ENCODE data around the gene CIB2.

CIB2 gene

GRCh38 chr15:78142332-78142731 is 11.1 kb upstream of the CIB2 start:
- H3K4me1 ChIP-seq (ENCODE audit: control insufficient read depth, insufficient read depth, low read length): no peaks in the 10 kb centered on the region
- POLR2A ChIA-PET: no interaction called here
- H3K36me3 ChIP-seq (ENCODE audit: control insufficient read depth in 2 of 2, insufficient read depth in 1 of 2, low read length in 2 of 2): no peaks in the 10 kb centered on the region
- CTCF ChIA-PET: interaction anchor here (0.7 kb wide), 1 partner anchor 11 kb away, joined by 3 read pairs; no protein-coding TSS in a partner anchor
- H3K27ac ChIP-seq (ENCODE audit: extremely low read depth, low read depth, low read length): no peak overlapping the region
- no peaks in the 10 kb centered on the region for H3K9me3 ChIP-seq (ENCODE audit: control insufficient read depth, insufficient read depth, low read depth, low read length)
- TF ChIP-seq RBAK (tag by site-specific recombination; IDR thresholded peaks at IDR 0.05) (no peak), PRDM1 (tag by site-specific recombination; IDR thresholded peaks at IDR 0.05) (0 out of 2 replicates have a peak, but pooled peaks have one; percentile 26)
- H3K4me3 ChIP-seq (ENCODE audit: low read depth, low read length): no peak overlapping the region

- H3K9me3 ChIP-seq (ENCODE audit: control insufficient read depth, insufficient read depth, low read depth, low read length): no peaks in the 10 kb centered on the region
- no peaks in the 10 kb centered on the region for H3K4me1 ChIP-seq (ENCODE audit: control insufficient read depth, insufficient read depth, low read length)
- H3K4me3 ChIP-seq (ENCODE audit: low read depth, low read length): no peak overlapping the region
- POLR2A ChIA-PET: interaction anchor here (1.8 kb wide), 1 partner anchor 9 kb away, joined by 9 read pairs; the partner anchor contains the start of gene IDH3A
- TF ChIP-seq ZNF692 (tag by site-specific recombination; IDR thresholded peaks at IDR 0.05): no peak
- TF ChIP-seq EGR2 (tag by site-specific recombination; IDR thresholded peaks at IDR 0.05; ENCODE audit: low read depth): no peak
- no peak for TF ChIP-seq ZNF658 (tag by site-specific recombination; IDR thresholded peaks at IDR 0.05)
- no peak for TF ChIP-seq ZNF837 (tag by site-specific recombination; IDR thresholded peaks at IDR 0.05)
- no peak for TF ChIP-seq ZNF148 (tag by site-specific recombination; IDR thresholded peaks at IDR 0.05; ENCODE audit: borderline replicate concordance)
- TF ChIP-seq PRDM4 (tag by site-specific recombination; IDR thresholded peaks at IDR 0.05): no peak
- TF ChIP-seq ZBTB17 (tag by site-specific recombination; IDR thresholded peaks at IDR 0.05): no peak
- TF ChIP-seq ZNF211 (tag by site-specific recombination; IDR thresholded peaks at IDR 0.05; ENCODE audit: low read depth): no peak
- no peak for TF ChIP-seq GLIS2 (tag by site-specific recombination; IDR thresholded peaks at IDR 0.05)
- no peak for TF ChIP-seq ZNF335 (tag by site-specific recombination; conservative IDR thresholded peaks at IDR 0.05)
- TF ChIP-seq ZNF433 (tag by site-specific recombination; IDR thresholded peaks at IDR 0.05; ENCODE audit: low read depth): no peak
- TF ChIP-seq ZNF501 (tag by site-specific recombination; IDR thresholded peaks at IDR 0.05): no peak
- no peak for TF ChIP-seq ZNF311 (tag by site-specific recombination; IDR thresholded peaks at IDR 0.05; ENCODE audit: borderline replicate concordance)
- TF ChIP-seq ZNF426 (tag by site-specific recombination; IDR thresholded peaks at IDR 0.05): no peak
- TF ChIP-seq ZNF530 (tag by site-specific recombination; IDR thresholded peaks at IDR 0.05; ENCODE audit: low read depth): no peak
- no peak for TF ChIP-seq ZNF157 (tag by site-specific recombination; IDR thresholded peaks at IDR 0.05)
- no peak for TF ChIP-seq ZNF138 (tag by site-specific recombination; IDR thresholded peaks at IDR 0.05; ENCODE audit: borderline replicate concordance)
- no peak for TF ChIP-seq ZNF677 (tag by site-specific recombination; IDR thresholded peaks at IDR 0.05)
- no peak for TF ChIP-seq ZNF140 (tag by site-specific recombination; IDR thresholded peaks at IDR 0.05)
- no peak for TF ChIP-seq ZNF544 (tag by site-specific recombination; IDR thresholded peaks at IDR 0.05)
- no peak overlapping the region for H3K27ac ChIP-seq (ENCODE audit: extremely low read depth, low read depth, low read length)
- no peaks in the 10 kb centered on the region for H3K36me3 ChIP-seq (ENCODE audit: control insufficient read depth in 2 of 2, insufficient read depth in 1 of 2, low read length in 2 of 2)
- CTCF ChIA-PET: interaction anchor here (0.9 to 1.7 kb wide), 2 partner anchors 9 to 32 kb away, joined by 3 to 6 read pairs; partner anchors contain the start of gene IDH3A
Observed at GRCh38 chr15:78140292-78140691, 9.0 kb upstream of the CIB2 start.
